A375 (cell line): ENCODE results near the gene NMRK1. TPM values are rescaled to one million over a fixed set of nuclear protein-coding genes. Genes with fewer than 3 reads are reported as not detected.

Experiments used
- small RNA-seq: library from RNA; depleted of rRNA; stranded (forward); fragments of <200 nt; gene quantifications from one replicate; pipeline ENCODE3, GENCODE V24; 2014
- total RNA-seq: library from RNA; depleted of rRNA; stranded (reverse); fragments of >200 nt; shearing (Covaris generic); gene quantifications from 2 replicates; pipeline ENCODE4 v1.2.3, GENCODE V29; 2014; rRNA removed

The NMRK1 gene
- total RNA-seq: 3.3 and 4.8 TPM in 2 replicates

DNA sequence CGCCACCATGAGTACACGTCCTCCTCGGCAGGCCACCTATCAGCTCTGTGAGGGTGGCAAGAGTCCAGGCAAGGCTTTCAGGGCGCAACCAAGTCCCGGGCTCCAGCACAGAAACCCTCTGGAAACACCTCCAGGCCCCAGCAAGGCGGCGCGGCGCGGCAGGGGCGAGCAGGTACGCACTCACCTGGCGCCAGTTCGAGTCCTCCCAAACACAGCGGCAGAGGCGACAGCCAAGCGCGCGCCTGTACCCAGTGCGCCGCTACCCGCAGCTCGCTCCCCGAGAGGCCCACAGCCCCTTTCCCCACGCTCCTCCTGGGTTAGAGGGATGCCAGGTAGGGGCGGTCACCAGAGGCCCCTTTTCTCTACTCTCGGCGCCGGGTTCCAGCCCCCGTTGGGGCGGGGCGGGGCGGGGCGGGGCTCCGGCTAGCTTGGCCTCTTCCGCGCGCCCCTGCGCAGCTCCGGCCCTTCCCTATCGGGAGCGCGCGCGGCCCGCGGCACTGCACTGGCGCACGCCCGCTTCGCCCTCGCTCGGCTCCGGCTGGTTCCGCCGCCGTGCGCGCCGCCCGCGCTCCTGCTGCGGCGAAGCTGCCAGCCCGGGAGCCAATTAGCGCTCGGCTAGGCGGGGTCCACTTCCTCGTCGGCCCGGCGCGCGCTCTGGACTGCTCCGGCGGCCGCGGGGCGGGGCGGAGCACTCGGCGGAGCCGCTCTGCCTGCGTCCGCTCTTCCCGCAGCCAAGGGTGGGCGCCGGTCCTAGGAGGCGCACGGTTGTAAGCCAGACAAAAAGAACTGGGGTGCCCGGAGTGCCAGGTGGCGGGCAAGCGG, at the start of gene NMRK1, which contains the start of gene OSTF1:
Gene NMRK1, minus strand, starts transcription at position 332 of the 822 bp plus-strand sequence. CDS start 5,040 bp downstream, outside the sequence.
Gene OSTF1, plus strand, starts transcription at position 691 of the 822 bp plus-strand sequence. CDS start 179 bp downstream, outside the sequence.

Small RNA genes within 50 kb of the gene (small RNA-seq; reads per million reads assigned to genes)
- gene RF02271: not detected

Other genes starting within 250 kb of the NMRK1 start
- not detected in 2 replicates for gene TRPM6, start 200.2 kb downstream of the NMRK1 start, total RNA-seq
- 5.5 and 7.7 TPM in 2 replicates for gene C9orf40, start 135.2 kb downstream of the NMRK1 start, total RNA-seq
- gene CARNMT1, start 59.9 kb downstream of the NMRK1 start, total RNA-seq: 23.3 and 24.9 TPM in 2 replicates
- gene OSTF1, start 359 bp upstream of the NMRK1 start, total RNA-seq: 17.0 and 19.4 TPM in 2 replicates